Keratinocyte (primary cell): ENCODE results near the gene AKR1E2.

Experiments used
- EZH2 ChIP-seq: IDR thresholded peaks from one replicate; pipeline ENCODE4 v1.6.1; 2012; ENCODE audit warnings: inconsistent platforms, mild to moderate bottlenecking, low read length, moderate library complexity
- TF ChIP-seq, protein P1 (sequence below), 3 experiments: IDR thresholded peaks in 1 of 3; conservative IDR thresholded peaks in 1 of 3; optimal IDR thresholded peaks in 1 of 3; 2 replicates in 2 of 3; 3 replicates in 1 of 3; pipeline versions ENCODE3 to v1.5.1; 2011; ENCODE audit warnings: low read length in 3 of 3, mild to moderate bottlenecking in 3 of 3, moderate library complexity in 2 of 3, control low read depth in 1 of 3, inconsistent platforms in 1 of 3; ENCODE audit not compliant: insufficient read depth in 2 of 3; ENCODE audit errors: extremely low read depth in 1 of 3

DNA sequence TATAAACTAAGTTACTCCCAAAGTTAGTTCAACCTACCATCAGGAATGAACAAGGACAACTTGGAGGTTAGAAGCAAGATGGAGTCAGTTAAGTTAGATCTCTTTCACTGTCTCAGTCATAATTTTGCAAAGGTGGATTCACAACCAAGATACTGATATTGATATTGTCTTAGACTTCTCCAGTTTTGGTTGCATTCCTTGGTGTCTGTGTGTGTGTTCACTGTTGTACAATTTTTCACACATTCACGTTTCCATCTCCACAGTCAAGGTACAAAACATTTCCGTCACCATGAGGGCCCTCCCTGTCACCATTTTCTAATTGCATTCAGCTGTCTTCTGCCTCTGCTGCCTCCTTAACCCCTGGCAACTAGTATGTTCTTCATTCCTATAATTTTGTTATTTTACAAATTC lies 41.1 kb downstream of the AKR1E2 start:
- TF ChIP-seq, protein P1, sequence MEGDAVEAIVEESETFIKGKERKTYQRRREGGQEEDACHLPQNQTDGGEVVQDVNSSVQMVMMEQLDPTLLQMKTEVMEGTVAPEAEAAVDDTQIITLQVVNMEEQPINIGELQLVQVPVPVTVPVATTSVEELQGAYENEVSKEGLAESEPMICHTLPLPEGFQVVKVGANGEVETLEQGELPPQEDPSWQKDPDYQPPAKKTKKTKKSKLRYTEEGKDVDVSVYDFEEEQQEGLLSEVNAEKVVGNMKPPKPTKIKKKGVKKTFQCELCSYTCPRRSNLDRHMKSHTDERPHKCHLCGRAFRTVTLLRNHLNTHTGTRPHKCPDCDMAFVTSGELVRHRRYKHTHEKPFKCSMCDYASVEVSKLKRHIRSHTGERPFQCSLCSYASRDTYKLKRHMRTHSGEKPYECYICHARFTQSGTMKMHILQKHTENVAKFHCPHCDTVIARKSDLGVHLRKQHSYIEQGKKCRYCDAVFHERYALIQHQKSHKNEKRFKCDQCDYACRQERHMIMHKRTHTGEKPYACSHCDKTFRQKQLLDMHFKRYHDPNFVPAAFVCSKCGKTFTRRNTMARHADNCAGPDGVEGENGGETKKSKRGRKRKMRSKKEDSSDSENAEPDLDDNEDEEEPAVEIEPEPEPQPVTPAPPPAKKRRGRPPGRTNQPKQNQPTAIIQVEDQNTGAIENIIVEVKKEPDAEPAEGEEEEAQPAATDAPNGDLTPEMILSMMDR (optimal IDR thresholded peaks at IDR 0.05 in 1 of 3, IDR thresholded peaks at IDR 0.05 in 1 of 3, conservative IDR thresholded peaks at IDR 0.05 in 1 of 3; ENCODE audit: extremely low read depth in 1 of 3, insufficient read depth in 2 of 3, low read length in 3 of 3) = no peak
- TF ChIP-seq EZH2 = no peak
